HG03039 (cell line): ENCODE data around the gene NUDCD3.

Source experiments
- ATAC-seq: cut with Tn5 transposase; IDR thresholded peaks from one replicate; pipeline ENCODE4 v1.9.1; 2021; ENCODE audit warnings: mild to moderate bottlenecking, moderate library complexity; ENCODE audit not compliant: unreplicated experiment

NUDCD3 gene

DNA sequence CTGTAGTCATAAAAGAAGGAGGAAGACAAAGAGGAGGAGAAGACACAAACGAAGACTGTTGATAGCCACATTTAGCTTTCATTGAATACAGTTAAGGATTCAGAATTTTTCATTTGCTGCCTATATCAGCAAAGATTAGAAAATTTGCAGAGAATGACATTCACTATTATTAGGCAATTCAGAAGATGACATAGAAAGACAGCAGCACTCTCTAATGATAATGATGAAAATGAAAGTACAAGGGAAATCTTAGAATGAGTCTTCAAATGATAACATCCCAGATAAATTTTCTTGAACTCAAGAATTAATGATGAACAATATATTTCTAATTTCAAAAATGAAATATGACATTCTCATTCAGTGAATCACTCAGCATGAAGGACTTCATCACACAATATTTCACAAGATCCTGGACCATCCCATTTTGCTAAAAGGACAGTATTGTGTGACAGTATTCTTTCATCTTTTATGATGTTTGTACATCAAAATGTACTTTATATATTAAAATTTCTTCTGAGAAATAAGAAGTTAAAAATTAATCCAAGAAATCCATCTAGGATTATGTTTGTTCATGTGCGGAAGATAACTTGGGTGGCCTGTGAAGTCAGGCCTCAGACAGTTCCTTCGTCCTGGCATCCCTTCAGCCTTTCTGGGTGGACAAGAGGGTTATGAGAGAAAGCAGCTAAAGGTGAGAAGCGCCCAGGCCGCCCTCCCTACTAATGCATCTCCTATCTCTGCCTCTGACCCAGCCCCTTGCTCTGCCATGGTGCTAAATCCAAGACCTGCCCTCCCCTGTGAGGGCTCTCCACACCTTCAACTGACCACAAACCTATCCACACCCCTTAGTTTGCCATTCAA is 117.7 kb downstream of the NUDCD3 start:
- no peak for ATAC-seq

DNA sequence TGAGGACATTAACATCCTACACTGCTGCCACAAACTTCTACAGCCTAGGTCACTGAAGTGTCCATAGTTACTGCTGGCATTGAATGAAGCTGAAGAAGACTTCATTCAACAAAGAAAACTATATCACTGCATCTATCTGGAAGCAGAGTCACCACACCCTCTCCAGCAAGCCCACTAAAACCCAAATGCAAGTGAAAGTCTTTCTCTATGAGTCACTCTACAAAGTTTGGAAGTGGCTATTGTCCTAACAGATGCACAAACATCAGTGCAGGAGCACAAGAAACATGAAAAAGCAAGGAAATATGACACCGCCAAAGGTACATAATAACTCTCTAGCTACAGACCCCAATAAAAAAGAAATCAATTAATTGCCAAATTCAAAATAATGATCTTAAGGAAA is 121.6 kb downstream of the NUDCD3 start:
- no peak for ATAC-seq

DNA sequence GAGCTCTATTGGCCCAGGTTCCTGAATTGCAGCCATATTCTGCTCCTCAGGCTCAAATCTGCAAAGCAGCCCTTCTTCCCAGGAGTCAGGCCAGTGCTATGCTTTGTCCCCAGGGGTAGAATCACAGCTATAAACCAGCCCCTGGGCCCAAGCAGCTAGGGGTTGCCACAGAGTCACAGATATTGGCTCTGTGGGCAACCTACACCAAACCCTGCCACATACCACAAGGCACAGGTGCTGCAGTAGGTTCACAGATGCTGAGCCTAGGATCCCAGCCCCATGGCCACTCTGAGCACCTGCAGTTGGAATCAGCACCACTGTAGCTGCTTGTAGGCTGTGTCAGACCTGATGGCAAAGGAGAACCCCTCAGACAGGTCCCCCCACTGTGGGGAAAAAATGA is 122.0 kb downstream of the NUDCD3 start:
- no peak for ATAC-seq

DNA sequence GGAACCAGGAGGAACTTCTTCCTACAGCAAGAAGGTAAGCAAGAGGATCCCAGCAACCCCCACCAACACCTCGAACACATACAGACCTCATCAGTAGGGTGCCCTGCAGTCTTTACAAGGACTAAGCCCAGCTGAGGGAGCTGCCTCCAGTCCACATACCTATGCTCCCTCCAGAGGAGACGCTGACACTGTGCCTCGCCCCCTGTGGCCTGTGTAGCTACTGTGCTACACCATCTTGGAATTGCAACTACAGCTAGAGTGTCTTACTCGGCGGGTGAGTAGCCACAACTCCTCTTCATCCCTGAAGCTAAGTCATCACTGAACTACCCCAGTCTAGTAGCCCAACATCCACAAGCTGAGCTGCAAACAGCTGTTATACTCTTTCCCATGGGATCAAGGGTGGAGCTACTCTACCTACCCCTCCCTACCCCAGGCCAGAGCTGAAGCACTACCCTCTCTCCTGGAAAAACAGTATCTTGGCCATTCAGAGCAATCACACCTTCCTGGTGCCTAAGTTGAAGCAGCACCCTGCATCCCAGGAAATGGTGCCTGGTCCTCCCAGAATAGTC is 122.9 kb downstream of the NUDCD3 start:
- no peak for ATAC-seq

DNA sequence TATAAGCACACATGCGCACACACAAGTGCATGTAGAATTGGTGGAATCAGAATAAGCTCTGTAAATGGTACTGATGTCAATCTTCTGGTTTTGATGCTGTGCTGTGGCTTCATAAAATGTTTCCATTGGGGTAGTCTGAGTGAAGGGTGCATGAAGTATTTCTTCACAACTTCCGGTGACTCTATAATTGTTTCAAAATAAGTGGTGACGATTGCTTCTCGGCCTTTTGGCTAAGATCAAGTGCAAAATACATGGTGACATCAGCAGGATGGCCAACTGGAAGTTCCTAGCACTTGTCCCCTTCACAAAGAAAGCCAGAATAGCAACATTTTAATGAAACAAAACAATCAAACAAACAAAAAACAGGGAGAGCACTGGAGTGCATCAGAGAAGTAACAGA is 123.5 kb downstream of the NUDCD3 start:
- ATAC-seq: no peak

DNA sequence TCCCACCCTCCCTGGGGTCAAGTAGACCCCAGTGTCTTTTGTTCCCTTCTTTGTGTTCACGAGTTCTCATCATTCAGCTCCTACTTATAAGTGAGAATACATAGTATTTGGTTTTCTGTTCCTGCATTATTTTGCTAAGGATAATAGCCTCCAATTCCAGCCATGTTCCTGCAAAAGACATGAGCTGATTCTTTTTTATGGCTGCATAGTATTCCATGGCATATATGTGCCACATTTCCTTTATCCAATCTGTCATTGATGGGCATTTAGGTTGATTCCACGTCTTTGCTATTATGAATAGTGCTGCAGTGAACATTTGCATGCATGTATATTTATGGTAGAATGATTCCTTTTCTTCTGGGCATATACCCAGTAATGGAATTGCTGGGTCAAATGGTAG is 136.8 kb downstream of the NUDCD3 start:
- ATAC-seq: no peak

DNA sequence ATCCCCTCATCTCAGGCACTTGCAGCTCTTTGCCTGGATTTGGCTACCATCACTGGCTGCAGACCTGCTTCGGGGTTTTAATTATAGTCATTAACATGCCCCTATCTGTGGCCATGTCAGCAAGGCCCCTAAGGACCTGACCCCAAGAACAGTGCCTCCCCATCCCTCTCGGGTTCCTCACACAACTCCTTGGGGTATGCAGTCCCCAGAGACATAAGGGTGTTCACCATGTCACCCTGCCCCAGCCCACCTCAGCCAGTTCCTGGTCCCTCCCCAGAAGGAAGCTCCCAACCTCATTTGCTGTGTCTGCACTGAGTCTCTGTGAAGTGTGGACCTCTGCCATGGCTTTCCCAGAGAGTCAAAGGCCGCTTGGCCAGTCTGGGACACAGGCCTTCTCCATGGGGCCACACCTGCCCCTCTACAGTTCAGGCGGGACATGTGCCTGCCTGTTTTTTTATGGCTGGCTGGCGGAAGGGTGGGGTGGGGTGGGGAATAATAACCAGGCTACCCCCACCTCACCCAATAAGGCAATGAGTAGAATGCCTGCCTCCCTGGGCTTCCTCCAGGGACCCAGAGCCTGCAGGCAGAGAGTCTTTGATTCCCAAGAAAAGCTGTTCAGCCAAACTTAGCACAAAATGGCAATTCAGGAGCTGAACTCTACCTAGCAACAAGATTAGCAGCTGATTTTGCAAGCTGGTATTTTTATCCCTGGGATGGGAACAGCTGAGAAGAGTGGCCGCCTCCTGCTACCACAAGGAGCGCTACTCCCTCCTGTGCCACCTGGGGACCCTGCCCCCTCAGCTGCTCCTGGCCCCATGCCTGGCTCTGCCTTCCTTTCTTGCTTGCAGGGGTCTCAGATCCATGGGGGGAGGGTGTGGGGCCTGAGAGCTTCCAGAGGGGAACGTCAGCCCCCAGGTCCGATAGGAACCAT is 141.3 kb downstream of the NUDCD3 start:
- ATAC-seq: no peak

DNA sequence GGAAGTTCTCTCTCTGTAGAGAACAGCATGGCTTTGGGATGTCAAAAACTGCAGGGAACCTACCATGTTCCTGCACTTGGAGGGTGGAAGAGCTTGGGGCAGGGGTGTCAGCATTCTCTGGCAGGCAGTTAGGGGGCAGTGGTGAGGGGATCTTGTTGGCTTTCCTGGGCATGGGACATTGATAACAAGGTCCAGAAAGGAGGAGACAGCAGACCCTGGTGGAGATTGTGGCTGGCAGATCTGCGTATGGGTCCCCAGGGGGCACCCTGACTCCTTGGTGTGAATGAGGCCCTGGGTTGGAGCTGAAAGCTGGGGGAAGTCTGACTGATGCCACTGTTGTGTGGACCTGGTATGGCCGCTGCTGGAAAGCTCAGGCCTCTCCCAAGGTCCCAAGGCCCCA is 142.2 kb downstream of the NUDCD3 start:
- no peak for ATAC-seq

GRCh38 chr7:44347546-44348114 is 142.8 kb downstream of the NUDCD3 start:
- no peak for ATAC-seq

GRCh38 chr7:44346063-44346462 is 144.4 kb downstream of the NUDCD3 start:
- ATAC-seq: no peak

DNA sequence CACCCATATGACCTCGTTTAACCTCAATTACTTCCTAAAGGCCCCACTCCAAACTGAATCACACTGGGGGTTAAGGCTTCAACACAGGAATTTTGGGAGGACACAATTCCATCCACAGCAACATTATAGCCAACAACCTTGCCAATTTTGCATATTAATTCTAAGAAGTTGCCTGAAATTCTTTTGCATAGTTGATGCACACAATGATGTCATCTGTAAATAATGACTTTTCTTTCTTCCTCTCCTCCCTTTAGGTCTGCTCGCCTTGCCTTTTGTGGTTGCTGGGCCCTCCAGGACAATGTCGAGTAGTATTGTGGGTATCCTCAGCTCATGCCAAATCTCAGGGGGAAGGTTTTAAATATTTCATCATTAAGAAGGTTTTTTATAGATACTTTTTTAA is 149.1 kb downstream of the NUDCD3 start:
- ATAC-seq: no peak

- no peak for ATAC-seq
These were observed 151.9 kb downstream of the NUDCD3 start for GRCh38 chr7:44338600-44338999.

DNA sequence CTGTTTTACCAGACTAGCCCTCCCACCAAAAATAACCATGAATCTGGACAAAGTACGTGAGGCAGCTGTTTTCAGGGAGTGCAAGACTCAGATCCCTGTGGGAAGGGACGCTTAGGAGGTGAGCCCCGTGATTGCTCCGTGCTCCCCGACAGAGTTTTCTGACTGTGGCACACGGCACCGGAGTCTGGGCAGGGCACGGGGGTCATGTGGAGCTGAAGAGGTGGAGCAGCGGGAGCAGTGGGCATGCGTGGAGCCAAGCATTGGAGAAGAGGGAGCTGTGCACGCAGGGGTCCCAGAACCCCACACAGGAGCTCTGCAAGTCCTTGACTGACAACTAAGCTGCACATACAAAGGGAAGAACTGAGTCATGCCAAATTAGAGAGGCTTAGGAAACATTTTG is 154.0 kb downstream of the NUDCD3 start:
- no peak for ATAC-seq

DNA sequence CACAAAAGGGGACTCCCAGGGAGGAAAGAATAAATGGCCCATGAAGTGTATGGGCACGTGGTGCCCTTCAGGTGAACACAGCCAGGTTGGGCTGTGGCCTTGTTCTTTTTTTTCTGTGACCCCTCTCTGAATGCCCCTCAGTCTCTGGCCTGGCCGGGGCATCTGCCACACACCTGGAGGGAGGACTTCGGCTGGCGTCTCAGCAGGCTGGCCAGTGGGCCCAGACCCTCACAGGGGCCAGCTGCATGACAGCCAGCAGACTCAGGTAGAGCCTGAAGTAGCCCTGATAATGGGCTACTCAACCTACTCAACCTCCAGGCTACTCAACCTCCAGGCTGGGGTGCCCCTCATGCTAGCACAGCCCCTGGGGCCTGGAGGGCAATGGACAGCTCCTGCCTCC is 155.3 kb downstream of the NUDCD3 start:
- no peak for ATAC-seq

- ATAC-seq: no peak
These were observed 155.7 kb downstream of the NUDCD3 start for GRCh38 chr7:44334734-44335097.

DNA sequence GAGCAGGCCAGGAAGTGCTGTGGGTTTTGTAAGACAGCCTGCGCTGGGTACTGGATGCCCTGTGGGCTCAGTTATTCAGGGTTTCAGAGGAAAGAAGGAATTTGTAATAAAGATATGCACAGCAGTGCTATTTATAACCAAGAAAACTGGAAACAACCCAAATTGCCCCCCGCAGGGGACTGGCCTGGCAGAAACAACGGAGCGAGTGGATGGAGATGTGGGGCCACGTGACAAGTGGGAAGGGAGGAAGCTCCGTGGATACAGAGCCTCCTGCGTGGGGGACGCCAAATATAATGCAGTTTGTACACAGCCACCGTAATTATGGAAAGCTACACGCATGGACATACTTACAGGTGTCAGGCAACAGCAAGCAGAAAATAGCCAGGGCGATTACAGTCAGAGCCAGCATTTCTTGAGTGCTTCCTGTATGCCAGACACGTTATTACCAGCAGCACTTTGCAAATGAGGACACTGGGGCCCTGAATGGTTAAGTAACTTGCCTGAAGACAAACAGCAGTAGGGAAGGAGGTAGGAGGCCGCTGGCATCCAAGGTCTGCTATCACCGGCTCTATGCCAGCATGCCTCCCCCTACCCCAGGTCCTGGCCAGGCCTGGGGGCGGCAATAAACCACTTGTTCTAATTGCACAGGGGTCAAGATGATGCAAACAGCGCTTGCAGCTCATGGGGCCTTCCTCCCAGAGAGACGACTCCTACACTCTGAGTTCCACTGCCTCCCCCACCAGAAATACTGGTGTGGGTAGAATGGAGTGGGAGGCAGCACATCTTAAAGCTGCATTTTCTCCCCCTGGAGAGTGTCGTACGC is 156.3 kb downstream of the NUDCD3 start:
- ATAC-seq: no peak

- ATAC-seq: no peak
These were observed 158.8 kb downstream of the NUDCD3 start for GRCh38 chr7:44331682-44332081.

DNA sequence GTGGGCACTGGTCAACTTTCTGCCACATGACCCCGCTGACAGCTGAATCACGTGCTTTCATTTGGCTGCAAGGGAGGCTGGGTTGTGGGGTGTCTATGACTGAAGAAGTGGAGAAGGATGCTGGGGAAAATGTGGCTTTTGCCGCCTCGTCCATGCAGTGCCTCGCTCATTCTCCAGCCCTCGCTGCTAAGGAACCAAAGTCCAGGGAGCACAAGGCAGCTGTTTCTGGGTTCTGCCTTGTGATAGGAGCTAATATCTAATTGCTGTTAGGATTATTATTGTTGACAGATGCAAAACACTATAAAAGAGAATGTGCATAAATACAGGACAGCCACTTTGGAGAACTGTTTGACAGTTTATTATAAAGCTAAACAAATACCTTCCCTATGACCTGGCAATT is 160.1 kb downstream of the NUDCD3 start:
- no peak for ATAC-seq

- no peak for ATAC-seq
These were observed 160.6 kb downstream of the NUDCD3 start for GRCh38 chr7:44329888-44330287.
